Activated CD4-positive, alpha-beta T cell treated with anti-CD3 and anti-CD28 coated beads for 36 hours (primary cell): ENCODE measurements around the gene CASQ2. TPM values are rescaled to one million over a fixed set of nuclear protein-coding genes. Genes with fewer than 3 reads are reported as not detected.

ENCODE experiments used
- ATAC-seq: fragments of 200-7000 bp; cut with Tn5 transposase; one replicate; pipeline ENCODE4 v1.10.0; 2021; ENCODE audit warnings: mild to moderate bottlenecking, moderate library complexity
- CTCF ChIA-PET: fragments of 350-600 bp; sonication (Branson Sonifier 250); formaldehyde crosslinking; loops from one replicate; lab custom pipeline; 2021; ENCODE audit warnings: antibody characterized with exemption; lab: Charles Lee
- POLR2A ChIA-PET: fragments of 350-600 bp; sonication (Branson Sonifier 250); formaldehyde crosslinking; loops from one replicate; lab custom pipeline; 2021; ENCODE audit warnings: antibody characterized with exemption, inconsistent platforms; lab: Charles Lee
- DNase-seq: peaks from one replicate; pipeline ENCODE4 v3.0.0-alpha.2; 2020
- H3K27ac Mint-ChIP-seq: one replicate; pipeline ENCODE4 v1.8.0; 2021; ENCODE audit warnings: mixed read lengths
- H3K27me3 Mint-ChIP-seq: one replicate; pipeline ENCODE4 v1.8.0; 2021; ENCODE audit warnings: mixed read lengths
- H3K36me3 Mint-ChIP-seq: one replicate; pipeline ENCODE4 v1.8.0; 2021; ENCODE audit warnings: low read depth, mixed read lengths
- H3K4me1 Mint-ChIP-seq: one replicate; pipeline ENCODE4 v1.8.0; 2021; ENCODE audit warnings: mixed read lengths
- H3K4me3 Mint-ChIP-seq: one replicate; pipeline ENCODE4 v1.8.0; 2021; ENCODE audit warnings: mild to moderate bottlenecking, moderate library complexity, mixed read lengths
- H3K9me3 Mint-ChIP-seq: one replicate; pipeline ENCODE4 v1.8.0; 2021; ENCODE audit warnings: low read depth, mixed read lengths
- intact Hi-C, 2 experiments: fragments of 100-400 bp; cut with DNase I in 1 of 2; cut with micrococcal nuclease in 1 of 2; formaldehyde crosslinking; loops; one replicate each; pipeline versions ENCODE4 v1.14.2 to v1.15.1; 2022 to 2024; cut with DNase I, micrococcal nuclease
- total RNA-seq, 2 experiments: library from RNA; stranded (reverse); gene quantifications; one replicate each; pipeline ENCODE4 v1.2.3, GENCODE V29; 2021

Gene CASQ2
- total RNA-seq, 2 experiments from 2014 or later: not detected

DNA sequence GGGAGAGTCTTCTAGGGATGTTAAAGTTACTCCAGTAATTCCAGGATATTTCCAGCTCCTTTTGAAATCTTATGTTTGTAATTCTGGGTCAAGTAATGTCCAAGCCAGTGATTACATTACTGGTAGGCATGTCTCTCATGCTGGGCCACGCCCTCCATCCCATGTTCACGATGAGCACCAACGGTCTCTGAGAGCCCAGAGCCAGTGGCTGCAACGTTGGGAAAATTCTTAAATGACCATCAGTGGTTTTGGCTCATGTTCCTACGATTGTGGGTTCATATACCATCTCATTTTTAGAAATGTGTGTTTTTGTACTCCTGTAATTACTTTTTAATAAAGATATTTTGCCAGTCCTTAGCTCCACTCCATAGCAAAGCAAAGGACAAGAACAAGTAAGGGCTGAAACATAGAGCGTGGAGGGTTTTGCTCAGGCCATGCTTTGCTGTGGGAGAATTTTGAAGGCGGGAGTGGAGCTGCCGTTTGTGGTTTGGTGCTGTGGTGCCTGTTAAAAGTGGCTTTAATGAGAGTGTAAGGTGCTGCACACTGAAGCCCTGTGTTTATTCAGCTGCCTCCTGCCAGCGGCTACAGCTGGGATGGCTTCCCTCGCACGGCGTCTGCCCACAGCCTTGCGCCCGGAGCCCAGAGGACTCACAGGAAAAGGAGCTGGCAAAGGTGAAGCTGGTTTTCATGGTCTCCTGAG, 97.9 kb downstream of the CASQ2 start:
- peaks cover 9% of the 10 kb centered on the region for H3K36me3 Mint-ChIP-seq
- no peak overlapping the region for H3K27ac Mint-ChIP-seq
- no peak overlapping the region for H3K4me3 Mint-ChIP-seq
- peaks cover 6% of the 10 kb centered on the region for H3K4me1 Mint-ChIP-seq
- H3K9me3 Mint-ChIP-seq: peaks cover 2% of the 10 kb centered on the region
- POLR2A ChIA-PET: no interaction called here
- H3K27me3 Mint-ChIP-seq: no peaks in the 10 kb centered on the region
- DNase-seq: no peak
- intact Hi-C loops: no loop called here
- CTCF ChIA-PET: no interaction called here
- ATAC-seq: no peak

- intact Hi-C loops: no loop called here
- no peak for DNase-seq
- no peak overlapping the region for H3K27ac Mint-ChIP-seq
- no peak for ATAC-seq
- peaks cover 2% of the 10 kb centered on the region for H3K9me3 Mint-ChIP-seq
- CTCF ChIA-PET: interaction anchor here (0.6 kb wide), 1 partner anchor 347 kb away, joined by 3 read pairs; no protein-coding TSS in a partner anchor
- no peaks in the 10 kb centered on the region for H3K27me3 Mint-ChIP-seq
- peaks cover 9% of the 10 kb centered on the region for H3K36me3 Mint-ChIP-seq
- peaks cover 6% of the 10 kb centered on the region for H3K4me1 Mint-ChIP-seq
- POLR2A ChIA-PET: no interaction called here
- H3K4me3 Mint-ChIP-seq: no peak overlapping the region
Observed at GRCh38 chr1:115669886-115670285, 98.6 kb downstream of the CASQ2 start.

DNA sequence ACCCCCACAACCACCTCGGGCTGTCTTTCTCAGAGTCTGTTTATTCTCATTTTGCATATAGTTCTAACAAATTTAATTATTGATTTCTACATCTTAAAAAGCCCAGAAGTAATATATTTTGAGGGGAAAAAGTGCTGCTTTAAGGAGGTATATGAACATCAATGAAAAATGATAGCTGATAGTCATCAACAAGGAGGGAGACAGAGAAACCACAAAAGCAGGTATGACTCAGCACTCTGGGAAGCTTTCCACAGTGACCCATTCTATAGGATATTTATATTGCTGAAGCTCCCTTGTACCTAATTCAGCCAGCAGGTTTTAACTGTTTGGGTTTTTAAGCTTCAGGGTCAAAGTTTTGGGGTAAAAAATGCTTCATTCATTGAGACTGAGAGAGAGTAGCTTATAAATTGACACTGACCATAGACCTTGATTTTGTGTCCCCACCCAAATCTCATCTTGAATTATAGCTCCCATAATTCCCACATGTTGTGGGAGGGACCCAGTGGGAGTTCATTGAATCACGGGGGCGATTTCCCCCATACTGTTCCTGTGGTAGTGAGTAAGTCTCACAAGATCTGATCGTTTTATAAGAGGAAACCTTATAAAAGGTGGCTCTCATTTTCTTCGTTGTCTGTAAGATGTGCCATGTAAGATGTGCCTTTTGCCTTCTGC, 99.4 kb downstream of the CASQ2 start:
- intact Hi-C loops: no loop called here

DNA sequence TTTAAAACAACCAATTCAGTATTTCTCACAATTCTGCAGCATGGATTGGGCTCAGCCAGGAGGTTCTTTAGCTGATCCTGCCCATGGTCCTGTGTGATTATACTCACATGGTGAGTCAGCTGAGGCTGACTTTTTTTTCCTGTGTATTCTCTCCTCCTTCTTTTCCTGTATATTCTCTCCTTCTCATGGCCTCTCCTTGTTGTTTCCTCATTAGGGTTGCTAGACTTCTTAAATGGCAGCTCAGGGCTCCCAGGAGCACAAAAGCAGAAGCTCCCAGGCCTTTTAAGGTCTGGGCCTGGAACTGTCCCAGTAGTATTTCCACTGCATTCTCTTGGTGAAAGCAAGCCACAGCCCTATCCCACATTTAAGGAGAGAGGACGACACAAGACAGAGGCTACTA, 99.9 kb downstream of the CASQ2 start:
- Mint-ChIP-seq H3K4me1 (peaks cover 6% of the 10 kb centered on the region), H3K36me3 (peaks cover 13% of the 10 kb centered on the region), H3K9me3 (peaks cover 2% of the 10 kb centered on the region), H3K4me3 (no peak overlapping the region), H3K27ac (no peak overlapping the region), H3K27me3 (no peaks in the 10 kb centered on the region)
- intact Hi-C loops: no loop called here
- ChIA-PET CTCF (interaction anchor here (0.6 to 1.5 kb wide), 3 partner anchors 32 to 103 kb away, joined by 3 read pairs; no protein-coding TSS in a partner anchor), POLR2A (no interaction called here)
- no peak for ATAC-seq
- no peak for DNase-seq

More for the DNA sequence above, 99.4 kb downstream of the CASQ2 start:
- POLR2A ChIA-PET: no interaction called here
- no peak overlapping the region for H3K27ac Mint-ChIP-seq
- no peak overlapping the region for H3K4me3 Mint-ChIP-seq
- H3K27me3 Mint-ChIP-seq: no peaks in the 10 kb centered on the region
- DNase-seq (no peak), ATAC-seq (no peak)
- peaks cover 2% of the 10 kb centered on the region for H3K9me3 Mint-ChIP-seq
- CTCF ChIA-PET: interaction anchor here (0.6 to 1.5 kb wide), 2 partner anchors 31 to 102 kb away, joined by 3 read pairs; no protein-coding TSS in a partner anchor
- peaks cover 11% of the 10 kb centered on the region for H3K36me3 Mint-ChIP-seq
- H3K4me1 Mint-ChIP-seq: peaks cover 6% of the 10 kb centered on the region

DNA sequence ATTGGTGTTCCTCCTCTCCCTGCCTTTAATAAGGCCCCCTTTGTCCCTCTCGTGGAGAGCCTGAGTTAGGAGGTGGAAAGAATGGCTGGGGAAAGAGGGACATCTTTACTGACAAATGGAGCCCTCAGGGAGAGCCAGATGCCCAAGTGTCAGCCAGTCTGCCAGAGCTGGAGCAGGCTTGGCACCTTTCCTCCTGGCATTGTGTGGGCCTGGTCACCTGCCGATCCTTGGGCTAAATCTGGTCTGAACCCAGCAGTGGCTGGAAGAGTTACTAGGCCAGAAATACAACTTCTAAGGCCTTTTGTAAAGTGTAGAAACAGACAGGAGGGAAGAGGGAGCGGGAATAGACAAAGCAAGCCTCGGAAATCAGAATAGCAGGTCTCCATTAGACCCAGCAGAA, 101.8 kb downstream of the CASQ2 start:
- ATAC-seq (no peak), DNase-seq (no peak)
- Mint-ChIP-seq H3K9me3 (peaks cover 2% of the 10 kb centered on the region), H3K4me1 (peaks cover 6% of the 10 kb centered on the region), H3K36me3 (peaks cover 13% of the 10 kb centered on the region), H3K4me3 (no peak overlapping the region), H3K27me3 (no peaks in the 10 kb centered on the region), H3K27ac (no peak overlapping the region)
- POLR2A ChIA-PET: no interaction called here
- CTCF ChIA-PET: no interaction called here
- intact Hi-C loops: no loop called here

- Mint-ChIP-seq H3K27ac (no peak overlapping the region), H3K27me3 (no peaks in the 10 kb centered on the region), H3K4me1 (peaks cover 6% of the 10 kb centered on the region), H3K9me3 (peaks cover 2% of the 10 kb centered on the region), H3K36me3 (peaks cover 13% of the 10 kb centered on the region), H3K4me3 (no peak overlapping the region)
- DNase-seq: no peak
- ATAC-seq: no peak
- POLR2A ChIA-PET: no interaction called here
- intact Hi-C loops: no loop called here
- CTCF ChIA-PET: no interaction called here
Observed at GRCh38 chr1:115666206-115666605, 102.3 kb downstream of the CASQ2 start.

DNA sequence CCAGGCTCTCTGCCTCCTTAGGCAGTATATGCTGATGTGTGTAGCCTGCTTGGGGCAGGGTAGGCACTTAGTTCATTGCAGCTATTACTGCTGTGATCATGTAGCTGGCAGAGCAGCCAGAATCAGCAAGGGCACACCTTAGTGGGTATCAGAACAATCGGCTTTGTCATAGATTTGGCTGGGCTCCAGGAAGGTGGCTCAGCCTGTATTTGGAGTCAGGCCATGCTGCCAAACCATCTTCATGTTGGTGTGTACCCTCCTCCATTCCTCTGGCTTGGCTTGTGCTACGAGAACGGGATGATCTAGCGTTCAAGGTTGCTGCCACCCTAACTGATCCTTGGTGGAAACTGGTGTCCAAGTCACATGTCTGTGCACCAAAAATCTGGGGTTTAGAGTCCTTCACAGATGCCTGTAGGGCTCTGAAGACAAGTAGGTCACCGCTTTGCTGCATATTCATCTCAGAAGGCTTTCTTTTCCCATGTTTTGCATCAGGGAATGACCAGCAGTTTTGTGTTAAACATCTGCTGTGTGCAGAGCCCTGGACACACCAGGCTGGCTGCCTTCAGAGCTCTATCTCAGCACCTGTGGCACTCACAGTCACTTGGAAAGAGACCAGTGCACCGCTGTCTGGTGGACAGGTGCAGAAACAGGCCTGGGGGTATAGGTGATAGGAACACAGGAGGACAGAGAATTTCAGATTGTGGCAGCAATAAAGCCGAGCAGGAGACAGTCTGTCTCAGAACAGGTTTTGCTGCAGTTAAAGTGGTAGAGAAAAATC, 103.0 kb downstream of the CASQ2 start:
- CTCF ChIA-PET: no interaction called here
- peaks cover 13% of the 10 kb centered on the region for H3K36me3 Mint-ChIP-seq
- no peak overlapping the region for H3K27ac Mint-ChIP-seq
- no peak overlapping the region for H3K4me3 Mint-ChIP-seq
- H3K9me3 Mint-ChIP-seq: peaks cover 2% of the 10 kb centered on the region
- no peaks in the 10 kb centered on the region for H3K27me3 Mint-ChIP-seq
- POLR2A ChIA-PET: no interaction called here
- intact Hi-C loops: no loop called here
- ATAC-seq: no peak
- H3K4me1 Mint-ChIP-seq: peaks cover 6% of the 10 kb centered on the region
- no peak for DNase-seq

GRCh38 chr1:115661157-115661556, 107.4 kb downstream of the CASQ2 start:
- DNase-seq (no peak), ATAC-seq (no peak)
- H3K4me1 Mint-ChIP-seq: no peaks in the 10 kb centered on the region
- H3K27ac Mint-ChIP-seq: no peak overlapping the region
- H3K4me3 Mint-ChIP-seq: no peak overlapping the region
- ChIA-PET POLR2A (no interaction called here), CTCF (interaction anchor here (0.6 kb wide), 1 partner anchor 582 kb away, joined by 4 read pairs; no protein-coding TSS in a partner anchor)
- H3K9me3 Mint-ChIP-seq: no peaks in the 10 kb centered on the region
- H3K36me3 Mint-ChIP-seq: peaks cover 4% of the 10 kb centered on the region
- intact Hi-C loops: no loop called here
- H3K27me3 Mint-ChIP-seq: no peaks in the 10 kb centered on the region

- H3K4me3 Mint-ChIP-seq: no peak overlapping the region
- no peaks in the 10 kb centered on the region for H3K27me3 Mint-ChIP-seq
- ChIA-PET POLR2A (no interaction called here), CTCF (no interaction called here)
- H3K4me1 Mint-ChIP-seq: peaks cover 3% of the 10 kb centered on the region
- intact Hi-C loops: no loop called here
- peaks cover 4% of the 10 kb centered on the region for H3K36me3 Mint-ChIP-seq
- no peak for DNase-seq
- no peaks in the 10 kb centered on the region for H3K9me3 Mint-ChIP-seq
- no peak overlapping the region for H3K27ac Mint-ChIP-seq
- no peak for ATAC-seq
Observed at GRCh38 chr1:115660151-115660550, 108.4 kb downstream of the CASQ2 start.

DNA sequence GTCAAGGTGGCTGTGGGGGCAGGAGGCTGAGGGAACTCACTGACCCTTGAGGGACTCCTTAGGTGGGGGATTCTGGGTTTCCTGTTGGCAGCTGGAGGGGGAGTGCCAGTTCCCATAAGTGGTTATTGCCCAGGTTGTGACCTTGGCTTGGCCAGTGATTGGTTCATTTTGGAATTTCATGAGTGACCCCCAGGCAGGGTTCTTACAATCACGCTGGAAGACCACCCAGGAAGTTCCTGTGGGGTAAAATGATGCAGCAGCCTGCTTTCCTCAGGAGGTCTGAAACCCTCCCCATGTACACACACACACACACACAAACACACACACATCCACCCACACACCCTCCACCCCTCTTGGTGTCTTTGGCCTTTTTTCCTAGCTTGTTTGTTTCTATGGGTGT, 109.9 kb downstream of the CASQ2 start:
- no peak for DNase-seq
- POLR2A ChIA-PET: no interaction called here
- ATAC-seq: no peak
- H3K9me3 Mint-ChIP-seq: no peaks in the 10 kb centered on the region
- no peak overlapping the region for H3K27ac Mint-ChIP-seq
- CTCF ChIA-PET: no interaction called here
- no peaks in the 10 kb centered on the region for H3K27me3 Mint-ChIP-seq
- intact Hi-C loops: no loop called here
- H3K4me1 Mint-ChIP-seq: peaks cover 9% of the 10 kb centered on the region
- no peak overlapping the region for H3K4me3 Mint-ChIP-seq
- no peaks in the 10 kb centered on the region for H3K36me3 Mint-ChIP-seq

- ATAC-seq (no peak), DNase-seq (no peak)
- no peaks in the 10 kb centered on the region for H3K27me3 Mint-ChIP-seq
- intact Hi-C loops: no loop called here
- H3K36me3 Mint-ChIP-seq: no peaks in the 10 kb centered on the region
- H3K27ac Mint-ChIP-seq: no peak overlapping the region
- no peak overlapping the region for H3K4me3 Mint-ChIP-seq
- H3K4me1 Mint-ChIP-seq: peaks cover 9% of the 10 kb centered on the region
- ChIA-PET CTCF (no interaction called here), POLR2A (no interaction called here)
- no peaks in the 10 kb centered on the region for H3K9me3 Mint-ChIP-seq
Observed at GRCh38 chr1:115656461-115657077, 111.9 kb downstream of the CASQ2 start.
